Left lung (tissue), 10 donors: Measurements from ENCODE around the gene ZCCHC2. TPM values are rescaled to one million over a fixed set of nuclear protein-coding genes. Genes with fewer than 3 reads are reported as not detected.
A peak's percentile ranks its signal among the peaks of the same experiment; 100 is the strongest.

Experiments
- ATAC-seq: fragments of 200-7000 bp; cut with Tn5 transposase; one replicate; pipeline ENCODE4 v1.9.1; 2020; ENCODE audit warnings: moderate library complexity
- DNase-seq, 4 donors: peaks; one replicate each; pipeline ENCODE4 v3.0.0-alpha.2; 2013 to 2020
- H3K27ac ChIP-seq, 2 donors: fragments of 200-600 bp; sonication (generic) in 1 of 2; one replicate each; pipeline versions ENCODE4 v1.5.0 to v1.8.0; 2020 to 2021
- H3K27me3 ChIP-seq, 2 donors: fragments of 200-600 bp; sonication (generic) in 1 of 2; one replicate each; pipeline versions ENCODE4 v1.5.0 to v1.8.0; 2020 to 2021
- H3K36me3 ChIP-seq, 2 donors: fragments of 200-600 bp; sonication (generic) in 1 of 2; one replicate each; pipeline versions ENCODE4 v1.5.0 to v1.8.0; 2020 to 2021
- H3K4me1 ChIP-seq, 2 donors: fragments of 200-600 bp; one replicate each; pipeline ENCODE4 v1.8.0; 2021
- H3K4me3 ChIP-seq, 2 donors: fragments of 200-600 bp; sonication (generic) in 1 of 2; one replicate each; pipeline versions ENCODE4 v1.5.0 to v1.8.0; 2020 to 2021; ENCODE audit warnings: mild to moderate bottlenecking in 1 of 2
- H3K9me3 ChIP-seq, 2 donors: fragments of 200-600 bp; sonication (generic) in 1 of 2; one replicate each; pipeline versions ENCODE4 v1.5.0 to v1.8.0; 2020 to 2021
- CTCF ChIP-seq, 2 donors: fragments of 200-600 bp; sonication (generic) in 1 of 2; IDR thresholded peaks; one replicate each; pipeline versions ENCODE4 v1.5.0 to v1.8.0; 2021; ENCODE audit warnings: antibody characterized with exemption in 2 of 2
- intact Hi-C, 2 donors: fragments of 100-400 bp; cut with DNase I; formaldehyde crosslinking; loops; one replicate each; pipeline versions ENCODE4 v1.11.2 to v1.14.2; 2022
- polyA plus RNA-seq, 6 donors: library from polyadenylated mRNA; unstranded; fragments of 120-200 nt; gene quantifications; one replicate each; pipeline ENCODE4 v1.2.1, GENCODE V29; 2013; ENCODE audit not compliant: insufficient read length in 6 of 6
- total RNA-seq, 2 donors: library from RNA; stranded (reverse); fragmentation: NEBNext Ultra II Directional; extraction: Animal tissue kit (Norgen Biotek cat#: 25700); gene quantifications; one replicate each; pipeline ENCODE4 v1.2.1, GENCODE V29; 2021
- donor health status: DM: no; HTN: yes; CAD: no.
- donor health status: DM: no; HTN: no; CAD: no.

Gene ZCCHC2
- total and polyA plus RNA-seq, 8 donors: 14.9 to 34.5 (median 17.0) TPM

DNA sequence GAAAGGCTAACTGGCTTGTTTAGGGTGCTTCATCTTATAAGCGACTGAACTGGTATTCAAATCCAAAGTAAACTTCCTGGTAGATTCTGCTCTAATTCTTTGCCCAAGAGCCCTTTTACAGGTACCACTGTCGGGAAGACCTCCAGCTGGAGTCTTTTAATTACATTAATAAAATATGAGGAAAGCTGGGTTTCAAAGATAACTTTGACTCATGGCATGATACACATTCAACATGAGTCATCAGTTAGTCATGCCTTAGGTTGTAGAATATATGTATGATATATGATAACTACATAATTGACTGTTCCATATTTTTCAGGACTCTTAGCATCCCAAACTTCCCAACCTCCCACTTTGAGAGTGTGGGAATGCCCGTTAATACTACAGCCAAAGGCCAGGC lies 32.3 kb downstream of the ZCCHC2 start:
- DNase-seq (no peak), ATAC-seq (no peak)
- peaks cover 0 to 81% of the 10 kb centered on the region in 2 donors for H3K36me3 ChIP-seq
- TF ChIP-seq CTCF (IDR thresholded peaks at IDR 0.05): no peak
- H3K9me3 ChIP-seq: no peaks in the 10 kb centered on the region
- intact Hi-C loops: no loop called here
- no peaks in the 10 kb centered on the region for H3K27me3 ChIP-seq
- no peak overlapping the region for H3K27ac ChIP-seq
- H3K4me3 ChIP-seq: no peak overlapping the region
- H3K4me1 ChIP-seq: peaks cover 0 to 25% of the 10 kb centered on the region in 2 donors

- intact Hi-C loops: no loop called here
- peaks cover 0 to 81% of the 10 kb centered on the region in 2 donors for H3K36me3 ChIP-seq
Measured at GRCh38 chr18:62556397-62556796, 33.6 kb downstream of the ZCCHC2 start.

DNA sequence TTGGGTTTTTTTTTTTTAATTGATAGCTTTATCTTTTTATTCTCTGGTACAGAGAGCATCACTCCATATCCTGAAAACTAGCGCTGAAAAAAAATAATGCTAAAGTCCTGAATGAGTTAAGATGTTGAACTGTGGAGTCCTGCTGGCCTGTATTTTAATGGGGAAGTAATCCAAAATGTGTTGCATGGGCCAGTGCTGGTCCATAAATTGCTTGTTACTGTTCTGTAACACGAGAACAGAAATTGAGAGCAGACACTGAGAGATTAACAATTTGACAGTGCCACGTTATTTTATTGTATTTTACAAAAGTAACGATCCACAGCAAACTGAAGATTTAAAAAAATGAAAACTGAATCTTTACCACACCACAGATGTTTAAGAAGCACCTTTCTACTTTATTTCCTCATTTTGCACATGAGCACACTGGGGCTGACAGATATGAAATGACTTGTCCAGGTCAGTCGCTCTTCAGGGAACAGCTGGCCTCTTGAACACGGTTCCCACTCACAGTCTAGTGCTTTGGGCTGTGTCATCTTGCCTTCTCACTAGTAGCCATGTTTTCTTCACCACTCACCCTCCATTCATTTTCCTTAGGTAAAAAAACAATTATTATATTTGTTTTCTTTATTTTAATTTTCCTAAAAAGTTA lies 35.3 kb downstream of the ZCCHC2 start:
- no peak for ATAC-seq
- no peak overlapping the region for H3K27ac ChIP-seq
- intact Hi-C loops: no loop called here
- no peak for TF ChIP-seq CTCF (IDR thresholded peaks at IDR 0.05)
- no peak for DNase-seq
- H3K4me3 ChIP-seq: no peak overlapping the region
- no peaks in the 10 kb centered on the region for H3K9me3 ChIP-seq
- peaks cover 0 to 85% of the 10 kb centered on the region in 2 donors for H3K36me3 ChIP-seq
- peaks cover 0 to 25% of the 10 kb centered on the region in 2 donors for H3K4me1 ChIP-seq
- no peaks in the 10 kb centered on the region for H3K27me3 ChIP-seq

More at GRCh38 chr18:62556397-62556796, 33.6 kb downstream of the ZCCHC2 start:
- TF ChIP-seq CTCF (IDR thresholded peaks at IDR 0.05): no peak
- no peak overlapping the region for H3K4me3 ChIP-seq
- no peak overlapping the region for H3K27ac ChIP-seq
- H3K27me3 ChIP-seq: no peaks in the 10 kb centered on the region
- no peaks in the 10 kb centered on the region for H3K9me3 ChIP-seq
- H3K4me1 ChIP-seq: peaks cover 0 to 25% of the 10 kb centered on the region in 2 donors
- no peak for ATAC-seq
- DNase-seq: no peak

DNA sequence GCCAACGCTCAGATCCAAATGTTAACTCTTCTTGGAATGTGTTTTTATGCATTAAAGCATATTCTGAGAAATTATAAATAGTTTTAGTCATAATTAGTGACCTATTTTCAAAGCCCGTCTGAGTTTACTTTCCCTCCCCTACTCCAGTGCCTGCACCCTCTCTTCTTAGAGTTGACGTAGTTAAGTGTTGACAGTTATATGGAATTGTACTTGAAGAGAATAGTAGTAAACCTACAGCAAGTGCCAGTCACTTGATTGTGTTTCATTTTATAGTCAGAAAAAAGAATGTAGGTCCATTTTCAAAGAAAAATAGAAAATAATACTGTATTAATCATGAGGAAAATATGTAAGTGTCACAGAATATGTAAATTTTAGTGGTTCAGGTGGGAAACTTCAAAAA lies 41.2 kb downstream of the ZCCHC2 start:
- intact Hi-C loops: no loop called here
- H3K9me3 ChIP-seq: no peaks in the 10 kb centered on the region
- ATAC-seq: peak; percentile 61
- no peaks in the 10 kb centered on the region for H3K27me3 ChIP-seq
- no peak overlapping the region for H3K27ac ChIP-seq
- no peak overlapping the region for H3K4me3 ChIP-seq
- H3K36me3 ChIP-seq: peaks cover 0 to 89% of the 10 kb centered on the region in 2 donors
- H3K4me1 ChIP-seq: no peaks in the 10 kb centered on the region
- DNase-seq: peak in 1 of 4 donors; percentile 20
- TF ChIP-seq CTCF (IDR thresholded peaks at IDR 0.05): no peak

GRCh38 chr18:62566199-62566598 lies 43.4 kb downstream of the ZCCHC2 start:
- Histone ChIP-seq H3K36me3 (peaks cover 0 to 92% of the 10 kb centered on the region in 2 donors), H3K27ac (no peak overlapping the region), H3K4me3 (no peak overlapping the region), H3K4me1 (no peaks in the 10 kb centered on the region), H3K9me3 (no peaks in the 10 kb centered on the region), H3K27me3 (no peaks in the 10 kb centered on the region)
- TF ChIP-seq CTCF (IDR thresholded peaks at IDR 0.05): peak in 1 of 2 donors; percentile 9
- peak in 1 of 4 donors; percentile 47 for DNase-seq
- ATAC-seq: peak; percentile 36
- intact Hi-C loops: no loop called here
